Spinal cord (tissue), 10 donors: Measurements from ENCODE around the gene PLXDC2. TPM values are rescaled to one million over a fixed set of nuclear protein-coding genes. Genes with fewer than 3 reads are reported as not detected.

ENCODE experiments used
- DNase-seq, 6 donors: peaks; one replicate each; pipeline versions ENCODE4 v3.0.0 to v3.0.0-alpha.2; 2013 to 2015; ENCODE audit warnings: low spot score in 6 of 6, low read depth in 4 of 6
- H3K27ac ChIP-seq: one replicate; pipeline ENCODE4 v1.5.1; 2013; ENCODE audit warnings: low read depth, low read length, control low read depth
- H3K27me3 ChIP-seq: one replicate; pipeline ENCODE4 v1.6.1; 2013; ENCODE audit warnings: low read length; ENCODE audit not compliant: control insufficient read depth, insufficient read depth
- H3K36me3 ChIP-seq: one replicate; pipeline ENCODE4 v1.6.1; 2013; ENCODE audit warnings: low read length; ENCODE audit not compliant: control insufficient read depth, insufficient read depth
- H3K4me1 ChIP-seq: one replicate; pipeline ENCODE4 v1.6.1; 2013; ENCODE audit warnings: low read length; ENCODE audit not compliant: control insufficient read depth, insufficient read depth
- H3K4me3 ChIP-seq: one replicate; pipeline ENCODE4 v1.5.1; 2013; ENCODE audit warnings: low read depth, low read length, control low read depth
- H3K9me3 ChIP-seq: one replicate; pipeline ENCODE4 v1.6.1; 2013; ENCODE audit warnings: low read length; ENCODE audit not compliant: control insufficient read depth, insufficient read depth
- WGBS: methylation state at CpG from one replicate; pipeline ENCODE4 v1.1.5; 2013; ENCODE audit warnings: missing lambda C conversion rate; ENCODE audit not compliant: insufficient coverage; 5-methylcytosine and 5-hydroxymethylcytosine counted together
- polyA plus RNA-seq, 2 donors: library from polyadenylated mRNA; unstranded; fragments of 120-200 nt; gene quantifications; one replicate each; pipeline ENCODE4 v1.2.1, GENCODE V29; 2013; ENCODE audit not compliant: insufficient read length in 2 of 2
- total RNA-seq, 2 donors: library from RNA; depleted of rRNA in 1 of 2; stranded (reverse); fragments of 120-200 nt in 1 of 2; fragments of >200 nt in 1 of 2; gene quantifications; one replicate each; pipeline versions ENCODE4 v1.2.3 to v1.2.4, GENCODE V29; 2013 to 2014
- donor health status: healthy.

Gene PLXDC2
- total and polyA plus RNA-seq, 4 donors, result 25.3 to 83.1 (median 55.7) TPM

DNA sequence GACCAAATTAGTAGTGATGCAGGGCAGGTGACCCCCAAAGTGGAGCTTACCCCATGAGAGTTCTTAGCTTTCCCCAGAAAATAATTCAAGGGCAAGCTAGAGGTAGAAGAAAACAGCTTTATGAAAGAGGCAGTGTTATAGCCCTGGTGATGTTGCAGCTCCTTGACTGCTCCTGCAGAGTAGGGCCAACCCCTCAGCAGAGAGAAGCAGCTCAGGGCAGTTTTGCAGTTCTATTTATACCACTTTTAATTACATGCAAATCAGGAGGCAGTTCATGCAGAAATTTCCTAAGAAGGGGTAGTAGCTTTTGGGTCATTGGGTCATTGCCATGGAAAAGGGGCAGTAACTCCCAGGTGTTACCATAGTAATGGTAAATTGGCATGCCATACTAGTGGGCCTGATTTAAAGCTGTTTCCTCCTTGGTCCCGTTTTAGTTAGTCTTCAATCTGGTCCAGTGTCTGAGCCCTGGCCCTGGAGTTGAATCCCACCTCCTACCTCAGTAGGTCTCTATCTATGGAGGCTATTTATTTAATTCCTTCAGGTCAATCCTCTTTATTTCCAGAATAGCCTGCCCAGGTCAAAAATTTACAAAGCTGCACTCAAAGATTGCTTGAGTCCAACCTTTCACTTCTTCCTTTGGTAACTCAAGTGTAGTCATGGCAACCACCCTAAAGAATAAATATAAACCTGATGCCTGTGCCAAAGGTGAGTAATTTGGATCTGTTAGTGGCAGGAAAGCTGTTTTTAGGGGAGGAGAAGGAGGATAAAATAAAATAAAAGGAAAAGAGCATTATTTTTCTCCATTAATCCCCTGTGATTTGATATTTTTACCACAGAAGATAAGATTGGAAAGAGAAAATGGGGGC lies 29.5 kb downstream of the PLXDC2 start:
- no peak overlapping the region for H3K4me3 ChIP-seq
- no peaks in the 10 kb centered on the region for H3K36me3 ChIP-seq
- DNase-seq, result peak in 3 of 6 donors; percentile 10 to 63 (median 22)
- H3K9me3 ChIP-seq, result no peaks in the 10 kb centered on the region
- peaks cover 4% of the 10 kb centered on the region for H3K4me1 ChIP-seq
- H3K27ac ChIP-seq, result no peak overlapping the region
- no CpG with 5 or more reads among the region's 1 CpG for WGBS
- H3K27me3 ChIP-seq, result no peaks in the 10 kb centered on the region

GRCh38 chr10:19847321-19847720 lies 31.1 kb downstream of the PLXDC2 start:
- no peak overlapping the region for H3K27ac ChIP-seq
- no peaks in the 10 kb centered on the region for H3K36me3 ChIP-seq
- H3K27me3 ChIP-seq, result no peaks in the 10 kb centered on the region
- no peaks in the 10 kb centered on the region for H3K9me3 ChIP-seq
- H3K4me3 ChIP-seq, result no peak overlapping the region
- peaks cover 4% of the 10 kb centered on the region for H3K4me1 ChIP-seq
- WGBS, result 100% methylated on average over 1 of the region's 4 CpGs
- no peak for DNase-seq

DNA sequence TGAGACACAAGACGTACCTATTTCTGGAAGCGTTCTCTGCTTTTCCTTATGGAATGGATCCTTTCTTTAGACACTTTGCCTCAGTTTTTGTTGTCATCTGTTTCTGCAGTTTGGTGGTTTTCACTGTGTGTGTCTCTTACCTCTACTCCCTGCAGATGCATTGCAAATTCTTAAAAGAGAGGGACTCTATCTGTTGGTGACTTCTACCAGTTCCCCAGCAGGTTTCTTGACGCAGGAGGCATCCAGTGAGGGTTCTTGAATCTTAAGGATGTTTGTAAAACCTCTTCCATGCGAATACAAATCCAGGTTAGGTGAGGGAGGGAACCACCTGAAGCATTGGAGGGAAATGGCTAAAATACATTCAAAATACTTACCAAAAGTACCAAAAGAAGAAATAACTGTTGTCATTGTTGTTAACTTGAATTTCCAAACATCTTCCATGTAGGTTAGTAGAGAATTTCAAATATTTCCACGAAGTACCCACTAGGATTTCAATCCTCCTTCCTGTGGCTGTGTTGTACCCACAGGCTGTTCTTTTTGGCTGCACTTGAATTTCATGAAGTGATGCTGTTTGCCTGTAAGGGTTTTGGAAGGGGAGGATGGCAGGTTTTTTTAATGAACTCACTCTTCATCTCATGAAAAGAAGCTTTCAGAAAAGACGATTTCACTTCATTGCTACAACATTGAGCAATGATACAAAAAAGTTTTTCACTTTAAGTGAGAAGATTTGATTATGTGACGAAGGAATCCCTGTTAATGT lies 32.2 kb downstream of the PLXDC2 start:
- Histone ChIP-seq H3K9me3 (no peaks in the 10 kb centered on the region), H3K27me3 (no peaks in the 10 kb centered on the region), H3K4me3 (no peak overlapping the region), H3K36me3 (no peaks in the 10 kb centered on the region), H3K27ac (no peak overlapping the region), H3K4me1 (peaks cover 4% of the 10 kb centered on the region)
- DNase-seq, result no peak
- WGBS, result 100% methylated on average over 2 of the region's 7 CpGs

DNA sequence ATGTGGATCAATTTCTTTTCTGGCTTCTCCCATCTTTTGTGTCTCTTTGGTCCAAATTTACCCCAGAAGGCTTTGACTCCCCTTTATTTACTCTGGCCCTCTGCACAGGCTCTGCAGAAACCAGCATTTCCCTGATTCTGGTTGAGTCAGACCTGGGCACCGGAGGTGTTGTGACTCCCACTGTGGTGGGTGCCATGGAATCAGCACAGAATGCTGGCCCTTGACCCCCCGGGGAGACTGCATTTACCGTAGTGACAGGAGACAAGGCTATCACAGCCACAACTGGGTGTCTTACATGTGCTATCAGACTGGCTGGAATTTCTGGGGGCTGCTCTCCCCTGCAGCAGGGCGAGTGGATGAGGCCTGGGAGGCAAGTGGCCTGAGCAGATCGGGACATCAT lies 37.6 kb downstream of the PLXDC2 start:
- Histone ChIP-seq H3K9me3 (no peaks in the 10 kb centered on the region), H3K36me3 (no peaks in the 10 kb centered on the region), H3K4me1 (no peaks in the 10 kb centered on the region), H3K27me3 (no peaks in the 10 kb centered on the region), H3K27ac (no peak overlapping the region), H3K4me3 (no peak overlapping the region)
- 93% methylated on average over 3 of the region's 5 CpGs for WGBS
- DNase-seq, result no peak

DNA sequence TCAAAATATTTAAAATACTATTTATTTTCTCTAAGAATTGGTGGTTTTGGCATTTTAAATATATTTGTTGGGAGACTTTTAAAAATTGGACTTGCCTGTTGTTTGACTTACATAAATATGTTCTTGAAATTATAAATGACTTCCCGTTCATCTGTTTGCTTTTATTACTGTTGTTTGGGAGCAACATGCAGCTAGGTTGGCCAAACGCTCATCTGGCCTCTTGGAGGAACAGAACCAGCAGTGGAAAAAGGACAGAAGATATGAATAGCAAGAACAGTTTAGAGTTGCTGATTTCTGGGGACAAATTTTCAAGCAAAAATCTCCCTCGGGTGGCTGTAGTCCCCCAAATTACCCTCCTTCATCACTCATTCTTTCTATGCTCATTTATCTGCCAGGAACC lies 41.6 kb downstream of the PLXDC2 start:
- Histone ChIP-seq H3K27ac (no peak overlapping the region), H3K9me3 (no peaks in the 10 kb centered on the region), H3K4me1 (no peaks in the 10 kb centered on the region), H3K36me3 (no peaks in the 10 kb centered on the region), H3K27me3 (no peaks in the 10 kb centered on the region), H3K4me3 (no peak overlapping the region)
- WGBS, result 88% methylated on average over 1 of the region's 3 CpGs
- no peak for DNase-seq

GRCh38 chr10:19860107-19860506 lies 43.9 kb downstream of the PLXDC2 start:
- Histone ChIP-seq H3K27ac (no peak overlapping the region), H3K4me3 (no peak overlapping the region), H3K36me3 (no peaks in the 10 kb centered on the region), H3K4me1 (no peaks in the 10 kb centered on the region), H3K9me3 (no peaks in the 10 kb centered on the region), H3K27me3 (no peaks in the 10 kb centered on the region)
- WGBS, result no CpG with 5 or more reads among the region's 1 CpG
- peak in 1 of 6 donors; percentile 17 for DNase-seq

- Histone ChIP-seq H3K4me1 (no peaks in the 10 kb centered on the region), H3K27ac (no peak overlapping the region), H3K36me3 (no peaks in the 10 kb centered on the region), H3K4me3 (no peak overlapping the region), H3K27me3 (no peaks in the 10 kb centered on the region), H3K9me3 (peaks cover 6% of the 10 kb centered on the region)
- WGBS, result 77% methylated on average over 2 of the region's 8 CpGs
- DNase-seq, result peak in 1 of 6 donors; percentile 38
Observed at GRCh38 chr10:19862811-19863515, 46.7 kb downstream of the PLXDC2 start.

DNA sequence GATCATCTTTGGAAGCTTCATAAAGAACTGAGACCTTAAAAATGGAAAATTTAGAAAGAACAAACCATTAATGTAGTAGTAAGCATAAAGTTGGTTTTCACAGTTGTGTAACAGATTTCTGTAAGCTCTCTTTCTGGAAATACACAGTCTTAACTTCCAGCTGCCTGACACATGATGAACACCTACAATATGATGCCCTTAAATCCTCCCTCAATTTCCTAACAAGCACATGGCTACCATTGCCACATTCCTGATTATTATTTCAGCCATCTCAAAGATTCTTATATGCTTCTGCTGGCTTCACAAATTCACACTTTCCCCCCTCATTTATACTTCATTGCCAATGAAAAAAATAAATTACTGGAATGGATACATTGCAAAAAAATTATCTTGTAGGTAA lies 49.4 kb downstream of the PLXDC2 start:
- Histone ChIP-seq H3K4me1 (no peaks in the 10 kb centered on the region), H3K27me3 (no peaks in the 10 kb centered on the region), H3K27ac (no peak overlapping the region), H3K9me3 (peaks cover 6% of the 10 kb centered on the region), H3K36me3 (no peaks in the 10 kb centered on the region), H3K4me3 (no peak overlapping the region)
- DNase-seq, result no peak

GRCh38 chr10:19869370-19869769 lies 53.1 kb downstream of the PLXDC2 start:
- Histone ChIP-seq H3K4me3 (no peak overlapping the region), H3K36me3 (no peaks in the 10 kb centered on the region), H3K4me1 (no peaks in the 10 kb centered on the region), H3K9me3 (peaks cover 6% of the 10 kb centered on the region), H3K27ac (no peak overlapping the region), H3K27me3 (no peaks in the 10 kb centered on the region)
- no CpG with 5 or more reads among the region's 1 CpG for WGBS
- no peak for DNase-seq
